GM12801 (cell line): Measurements from ENCODE around the gene CALM1.

Experiments
- TF ChIP-seq, protein P1 (sequence below): IDR thresholded peaks from one replicate; pipeline ENCODE4 v1.5.1; 2011; ENCODE audit warnings: control low read depth; ENCODE audit not compliant: insufficient read length; ENCODE audit errors: extremely low read depth

CALM1 gene

DNA sequence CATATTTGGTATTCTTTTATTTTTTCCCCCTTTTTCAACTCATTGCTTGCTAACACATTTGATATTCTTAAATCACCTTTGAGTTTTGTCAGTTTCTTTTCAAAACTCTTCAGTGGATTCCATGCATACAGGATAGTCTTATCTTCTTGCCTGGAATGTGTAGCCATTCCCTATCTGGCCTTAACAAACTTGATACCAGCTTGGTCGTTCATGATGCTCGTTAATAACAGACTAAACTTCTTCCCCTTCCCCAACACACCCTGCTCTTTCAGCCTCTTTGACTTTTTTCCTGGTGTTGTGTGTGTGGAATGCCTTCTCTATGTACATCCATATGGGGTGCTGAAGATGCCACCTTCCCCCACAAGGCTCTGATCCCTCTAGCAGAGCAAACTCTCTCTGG lies 17.7 kb upstream of the CALM1 start:
- TF ChIP-seq, protein P1, sequence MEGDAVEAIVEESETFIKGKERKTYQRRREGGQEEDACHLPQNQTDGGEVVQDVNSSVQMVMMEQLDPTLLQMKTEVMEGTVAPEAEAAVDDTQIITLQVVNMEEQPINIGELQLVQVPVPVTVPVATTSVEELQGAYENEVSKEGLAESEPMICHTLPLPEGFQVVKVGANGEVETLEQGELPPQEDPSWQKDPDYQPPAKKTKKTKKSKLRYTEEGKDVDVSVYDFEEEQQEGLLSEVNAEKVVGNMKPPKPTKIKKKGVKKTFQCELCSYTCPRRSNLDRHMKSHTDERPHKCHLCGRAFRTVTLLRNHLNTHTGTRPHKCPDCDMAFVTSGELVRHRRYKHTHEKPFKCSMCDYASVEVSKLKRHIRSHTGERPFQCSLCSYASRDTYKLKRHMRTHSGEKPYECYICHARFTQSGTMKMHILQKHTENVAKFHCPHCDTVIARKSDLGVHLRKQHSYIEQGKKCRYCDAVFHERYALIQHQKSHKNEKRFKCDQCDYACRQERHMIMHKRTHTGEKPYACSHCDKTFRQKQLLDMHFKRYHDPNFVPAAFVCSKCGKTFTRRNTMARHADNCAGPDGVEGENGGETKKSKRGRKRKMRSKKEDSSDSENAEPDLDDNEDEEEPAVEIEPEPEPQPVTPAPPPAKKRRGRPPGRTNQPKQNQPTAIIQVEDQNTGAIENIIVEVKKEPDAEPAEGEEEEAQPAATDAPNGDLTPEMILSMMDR, result no peak

DNA sequence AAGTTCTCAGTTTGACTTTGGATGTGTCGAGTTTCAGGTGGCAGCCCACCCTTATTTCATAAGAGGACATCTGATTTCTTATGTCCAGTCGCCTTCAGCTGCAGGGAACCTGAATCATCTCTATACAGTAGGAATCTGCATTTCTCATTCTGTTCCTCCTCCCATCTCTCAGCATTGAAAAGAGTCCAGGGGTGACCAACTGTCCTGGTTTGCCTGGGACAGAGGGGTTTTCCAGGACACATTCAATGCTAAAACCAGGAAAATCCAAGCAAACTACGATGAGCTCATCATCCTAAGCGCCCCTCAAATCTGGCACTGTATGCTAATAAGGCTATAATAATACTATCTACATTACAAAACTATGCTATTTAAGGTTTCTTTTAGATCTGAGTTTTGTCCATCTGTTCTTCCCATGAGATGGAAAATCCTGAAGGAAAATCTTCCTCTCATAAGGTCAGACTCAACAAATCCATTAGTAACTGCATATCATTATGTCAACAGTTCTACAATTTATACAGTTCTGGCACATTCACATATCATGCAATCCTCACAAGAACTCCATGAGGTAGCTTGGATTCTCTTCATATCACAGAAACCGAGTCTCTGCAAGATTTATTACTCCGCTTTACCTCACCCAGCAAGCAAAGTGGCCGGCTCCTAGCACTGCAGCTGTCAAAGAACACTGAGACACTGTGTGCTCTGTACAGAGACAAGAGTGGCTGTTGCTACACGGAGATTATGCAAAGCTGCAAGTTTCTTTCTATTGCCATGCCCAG lies 15.6 kb upstream of the CALM1 start:
- TF ChIP-seq, protein P1, result no peak

DNA sequence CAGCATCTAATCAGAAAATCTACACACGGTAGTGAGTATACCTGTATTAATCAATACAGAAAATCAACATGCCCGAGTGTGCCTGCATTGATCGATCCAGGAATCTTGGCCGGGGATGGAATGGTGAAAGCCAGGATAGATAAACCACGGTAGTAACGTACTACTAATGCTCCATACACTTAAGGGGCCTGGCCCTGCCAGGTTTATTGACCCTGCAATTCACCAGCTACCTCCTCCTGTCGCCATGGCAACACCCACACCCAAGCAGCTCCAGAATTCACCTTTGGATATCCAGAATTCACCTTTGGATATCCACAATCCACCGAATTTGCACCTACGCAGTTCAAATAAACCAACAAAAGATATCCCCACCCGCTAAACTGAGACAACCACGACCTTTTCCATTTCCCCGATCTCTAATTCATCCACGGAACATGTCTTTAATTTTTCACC lies 14.8 kb upstream of the CALM1 start:
- TF ChIP-seq, protein P1, result no peak

DNA sequence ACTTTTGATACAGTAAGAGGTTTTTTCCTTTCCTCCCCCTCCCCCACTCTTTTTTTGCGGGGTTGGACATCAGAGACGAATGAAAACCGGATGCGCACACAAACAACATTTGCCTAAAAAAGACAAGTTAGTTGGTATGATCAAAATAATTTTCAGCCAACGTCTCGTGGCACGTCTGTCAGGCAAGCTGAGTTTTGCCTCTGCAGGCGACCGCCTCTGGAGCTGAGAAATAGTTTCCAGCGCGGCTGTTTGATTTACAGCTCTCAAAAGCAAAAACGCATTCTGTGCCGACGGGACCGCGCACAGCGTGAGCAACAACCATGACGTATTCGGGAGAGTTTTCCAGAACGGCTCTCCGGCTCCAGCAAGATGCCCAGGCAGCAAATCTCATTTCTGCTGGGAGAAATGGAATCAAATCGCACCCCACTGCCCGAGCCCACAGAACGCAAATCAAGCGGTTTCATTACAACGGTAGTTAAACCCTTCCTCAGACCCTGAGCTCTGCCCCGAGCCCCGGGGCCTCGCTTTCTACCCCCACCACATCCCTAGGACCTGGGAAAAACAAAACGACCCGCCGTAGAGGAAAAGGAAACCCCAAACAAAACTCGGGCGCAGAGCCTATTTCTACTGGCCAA lies 14.2 kb upstream of the CALM1 start:
- TF ChIP-seq, protein P1, result no peak

DNA sequence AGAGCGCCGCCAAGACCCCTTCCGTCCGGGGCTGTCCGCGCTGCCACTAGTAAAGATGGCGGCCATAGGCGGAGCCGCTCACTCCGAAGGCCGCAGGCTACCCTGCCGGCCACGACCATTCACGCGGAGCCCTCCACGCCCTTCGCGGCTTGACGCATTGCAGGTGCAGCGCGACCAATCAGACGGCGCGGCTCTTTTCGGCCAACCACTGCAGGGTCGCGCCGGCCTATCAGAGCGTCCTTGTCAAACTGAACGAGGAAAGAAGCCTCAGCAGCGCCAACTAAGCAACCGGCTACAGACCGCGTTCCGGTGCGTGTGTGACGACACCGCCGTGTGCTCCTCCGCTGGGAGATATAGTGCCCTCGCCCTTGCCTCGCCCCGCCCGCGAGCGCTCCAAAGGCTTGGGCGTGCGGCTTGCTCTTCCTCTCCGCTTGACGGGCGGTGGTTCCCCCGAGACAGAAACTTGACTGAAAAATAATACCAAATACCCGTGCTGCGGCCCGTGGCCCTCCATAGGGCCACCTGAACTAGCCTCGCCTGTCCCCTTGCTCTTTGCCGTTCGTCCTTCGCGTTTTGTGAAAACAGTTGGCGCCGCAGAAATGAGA lies 13.6 kb upstream of the CALM1 start:
- TF ChIP-seq, protein P1, result no peak

DNA sequence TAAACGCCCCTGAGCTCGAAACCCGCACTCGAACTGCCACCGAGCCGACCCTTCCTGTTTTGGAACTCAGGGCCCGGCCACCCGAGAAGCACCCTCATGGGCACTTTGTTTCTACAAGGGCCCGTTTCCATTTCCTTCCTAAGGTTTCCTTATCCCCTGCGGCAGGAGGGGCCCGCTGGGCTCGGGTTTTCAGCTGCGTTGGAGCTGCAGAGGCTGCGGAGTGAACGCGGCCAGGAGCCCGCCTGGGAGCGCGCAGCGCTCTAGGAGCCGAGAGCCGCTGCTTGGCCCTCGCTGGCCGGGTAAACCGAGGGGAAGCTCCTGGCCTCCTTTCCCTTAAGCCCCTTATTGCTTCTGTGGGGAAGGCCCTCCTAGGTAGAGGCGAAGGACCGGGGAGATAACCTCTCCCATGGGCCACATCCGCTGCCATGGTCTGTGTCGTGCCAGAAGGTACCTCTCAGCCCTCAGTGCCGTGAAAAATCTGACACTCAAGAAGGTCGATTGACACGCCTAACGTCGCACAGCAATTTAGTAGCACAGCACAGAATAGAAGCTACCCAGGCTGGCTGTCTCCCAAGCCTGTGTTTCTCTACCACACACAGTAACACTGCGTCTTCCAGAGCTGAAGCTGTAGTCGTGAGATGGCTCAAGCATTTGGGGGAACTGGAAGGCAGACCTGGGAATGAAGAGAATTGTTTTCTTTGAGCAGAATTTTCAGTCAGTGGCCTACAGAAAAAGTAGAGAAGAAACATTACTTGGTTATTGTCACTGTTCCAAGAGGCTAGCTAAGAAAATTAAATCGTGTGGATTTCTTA lies 12.9 kb upstream of the CALM1 start:
- TF ChIP-seq, protein P1, result no peak

DNA sequence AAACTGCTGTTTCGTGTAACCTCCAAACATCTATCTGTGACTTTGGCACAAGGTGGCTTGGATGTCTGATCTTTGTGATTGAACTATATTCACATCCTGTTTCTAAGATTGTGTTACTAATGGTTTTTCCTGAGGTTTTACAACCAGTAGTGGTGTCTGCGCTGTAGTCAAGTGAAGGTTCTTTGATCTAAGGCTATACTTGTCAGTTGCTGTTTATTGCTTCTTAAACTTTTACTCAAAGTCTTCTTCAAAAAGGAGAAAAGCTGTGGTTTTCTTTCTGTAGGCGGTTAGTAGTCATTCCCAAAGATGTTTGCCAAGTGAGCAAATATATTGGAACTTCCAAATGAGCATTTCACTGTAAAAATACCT lies 12.3 kb upstream of the CALM1 start:
- TF ChIP-seq, protein P1, result no peak
